ENCODE measurements around the gene RPS6KA2. TPM values are rescaled to one million over a fixed set of nuclear protein-coding genes. Genes with fewer than 3 reads are reported as not detected.

The RPS6KA2 gene
- total RNA-seq, 4 donors from 2014 or later, result 64.9 to 101 (median 81.6) TPM

- no peaks in the 10 kb centered on the region for H3K9me3 ChIP-seq
- H3K27ac ChIP-seq, result no peak overlapping the region
- no peak for TF ChIP-seq CTCF (IDR thresholded peaks at IDR 0.05)
- no peak for TF ChIP-seq POLR2A (IDR thresholded peaks at IDR 0.05)
- no peaks in the 10 kb centered on the region for H3K4me1 ChIP-seq
- intact Hi-C loops (cut with DNase I), result no loop called here
- H3K27me3 ChIP-seq, result no peaks in the 10 kb centered on the region
- WGBS, 2 donors, result 94 to 95% methylated on average over 9 of the region's 9 CpGs
- H3K36me3 ChIP-seq, result peaks cover 4 to 8% of the 10 kb centered on the region in 2 donors
- no peak overlapping the region for H3K4me3 ChIP-seq (replicated peaks in 1 of 3)
- DNase-seq, result no peak
Measured at GRCh38 chr6:166467436-166468000, 159.5 kb downstream of the RPS6KA2 start.

GRCh38 chr6:166466178-166467122, 160.6 kb downstream of the RPS6KA2 start:
- 70 to 73% methylated on average over 9 of the region's 9 CpGs for WGBS, 2 donors

GRCh38 chr6:166465671-166466087, 161.4 kb downstream of the RPS6KA2 start:
- WGBS, 2 donors, result 79 to 84% methylated on average over 11 of the region's 11 CpGs

More at GRCh38 chr6:166466178-166467122, 160.6 kb downstream of the RPS6KA2 start:
- TF ChIP-seq CTCF (IDR thresholded peaks at IDR 0.05) (no peak), POLR2A (IDR thresholded peaks at IDR 0.05) (no peak)
- no peak overlapping the region for H3K27ac ChIP-seq
- H3K4me3 ChIP-seq (replicated peaks in 1 of 3), result no peak overlapping the region
- H3K9me3 ChIP-seq, result no peaks in the 10 kb centered on the region
- no peaks in the 10 kb centered on the region for H3K27me3 ChIP-seq
- DNase-seq, result no peak
- no peaks in the 10 kb centered on the region for H3K4me1 ChIP-seq
- peaks cover 4 to 8% of the 10 kb centered on the region in 2 donors for H3K36me3 ChIP-seq
- intact Hi-C loops (cut with DNase I), result no loop called here

GRCh38 chr6:166465003-166465399, 162.1 kb downstream of the RPS6KA2 start:
- peaks cover 4 to 8% of the 10 kb centered on the region in 2 donors for H3K36me3 ChIP-seq
- H3K9me3 ChIP-seq, result no peaks in the 10 kb centered on the region
- no peak for DNase-seq
- H3K4me1 ChIP-seq, result no peaks in the 10 kb centered on the region
- intact Hi-C loops (cut with DNase I), result no loop called here
- H3K27ac ChIP-seq, result no peak overlapping the region
- H3K4me3 ChIP-seq (replicated peaks in 1 of 3), result no peak overlapping the region
- TF ChIP-seq POLR2A (IDR thresholded peaks at IDR 0.05) (no peak), CTCF (IDR thresholded peaks at IDR 0.05) (no peak)
- H3K27me3 ChIP-seq, result no peaks in the 10 kb centered on the region
- 86 to 91% methylated on average over 5 of the region's 5 CpGs for WGBS, 2 donors

More at GRCh38 chr6:166465671-166466087, 161.4 kb downstream of the RPS6KA2 start:
- Histone ChIP-seq H3K27me3 (no peaks in the 10 kb centered on the region), H3K9me3 (no peaks in the 10 kb centered on the region), H3K36me3 (peaks cover 4 to 8% of the 10 kb centered on the region in 2 donors), H3K27ac (no peak overlapping the region), H3K4me3 (replicated peaks in 1 of 3) (no peak overlapping the region), H3K4me1 (no peaks in the 10 kb centered on the region)
- no peak for DNase-seq
- no peak for TF ChIP-seq CTCF (IDR thresholded peaks at IDR 0.05)
- no peak for TF ChIP-seq POLR2A (IDR thresholded peaks at IDR 0.05)
- intact Hi-C loops (cut with DNase I), result no loop called here
